CD4-positive, alpha-beta T cell (primary cell): ENCODE measurements around the gene FSTL4. TPM values are rescaled to one million over a fixed set of nuclear protein-coding genes. Genes with fewer than 3 reads are reported as not detected.

ENCODE experiments used
- ATAC-seq: fragments of 200-7000 bp; cut with Tn5 transposase; one replicate; pipeline ENCODE4 v1.10.0; 2022; ENCODE audit warnings: mild to moderate bottlenecking; ENCODE audit not compliant: poor library complexity
- CTCF ChIA-PET: fragments of 350-600 bp; sonication (Branson Sonifier 250); formaldehyde crosslinking; loops from one replicate; lab custom pipeline; 2021; ENCODE audit warnings: antibody characterized with exemption, inconsistent platforms; lab: Charles Lee
- POLR2A ChIA-PET: fragments of 350-600 bp; sonication (Branson Sonifier 250); formaldehyde crosslinking; loops from one replicate; lab custom pipeline; 2021; ENCODE audit warnings: antibody characterized with exemption, inconsistent platforms; lab: Charles Lee
- DNase-seq, 14 experiments: peaks; one replicate each; pipeline ENCODE4 v3.0.0-alpha.2; 2013 to 2020; ENCODE audit warnings: mixed read lengths in 2 of 14
- H3K27ac ChIP-seq, 2 donors: one replicate each; pipeline versions ENCODE4 v1.5.1 to v1.7.0; 2013; ENCODE audit warnings: low read length in 2 of 2, low read depth in 1 of 2, mild to moderate bottlenecking in 1 of 2
- H3K27me3 ChIP-seq, 2 experiments: 1 replicate in 1 of 2; 2 replicates in 1 of 2; pipeline versions ENCODE4 v1.6.1 to v1.7.0; 2013; ENCODE audit warnings: low read length in 2 of 2, control low read depth in 1 of 2, mild to moderate bottlenecking in 1 of 2, moderate library complexity in 1 of 2; ENCODE audit not compliant: insufficient read depth in 2 of 2, control insufficient read depth in 1 of 2
- H3K36me3 ChIP-seq: one replicate; pipeline ENCODE4 v1.6.1; 2013; ENCODE audit warnings: low read length, control low read depth; ENCODE audit not compliant: insufficient read depth
- H3K4me1 ChIP-seq: one replicate; pipeline ENCODE4 v1.6.1; 2013; ENCODE audit warnings: low read length, control low read depth; ENCODE audit not compliant: insufficient read depth
- H3K4me3 ChIP-seq: one replicate; pipeline ENCODE4 v1.5.1; 2013; ENCODE audit warnings: mild to moderate bottlenecking, low read length, moderate library complexity
- H3K9me3 ChIP-seq, 2 experiments: 1 replicate in 1 of 2; 2 replicates in 1 of 2; pipeline versions ENCODE4 v1.6.1 to v1.7.0; 2013; ENCODE audit warnings: low read length in 2 of 2, mild to moderate bottlenecking in 2 of 2, control low read depth in 1 of 2, moderate library complexity in 1 of 2; ENCODE audit not compliant: control insufficient read depth in 1 of 2, insufficient read depth in 1 of 2
- H3K27ac Mint-ChIP-seq: one replicate; pipeline ENCODE4 v1.8.0; 2020; ENCODE audit warnings: mixed read lengths
- H3K27me3 Mint-ChIP-seq: one replicate; pipeline ENCODE4 v1.8.0; 2021; ENCODE audit warnings: mixed read lengths
- H3K36me3 Mint-ChIP-seq: one replicate; pipeline ENCODE4 v1.8.0; 2021; ENCODE audit warnings: low read depth, mixed read lengths
- H3K4me1 Mint-ChIP-seq: one replicate; pipeline ENCODE4 v1.8.0; 2021; ENCODE audit warnings: low read depth, mixed read lengths
- H3K4me3 Mint-ChIP-seq: one replicate; pipeline ENCODE4 v1.8.0; 2020; ENCODE audit warnings: mild to moderate bottlenecking, mixed read lengths
- H3K9me3 Mint-ChIP-seq: one replicate; pipeline ENCODE4 v1.8.0; 2020; ENCODE audit warnings: mixed read lengths
- CTCF ChIP-seq: fragments of 200-600 bp; IDR thresholded peaks from one replicate; pipeline ENCODE4 v1.8.0; 2022; ENCODE audit warnings: antibody characterized with exemption, mild to moderate bottlenecking
- intact Hi-C, 2 experiments: fragments of 100-400 bp; cut with DNase I in 1 of 2; cut with micrococcal nuclease in 1 of 2; formaldehyde crosslinking; loops; one replicate each; pipeline versions ENCODE4 v1.15.1 to v1.9.0; 2023 to 2025; cut with DNase I, micrococcal nuclease
- total RNA-seq, 174 experiments: library from RNA in 2 of 174; stranded (reverse) in 2 of 174; gene quantifications; one replicate each; pipeline ENCODE4 v1.2.3 and lab custom pipeline; 2021 to 2026

FSTL4 gene
- total RNA-seq, 2 experiments from 2014 or later, result not detected

- Histone ChIP-seq H3K36me3 (no peaks in the 10 kb centered on the region), H3K9me3 (peaks cover 0 to 5% of the 10 kb centered on the region in 2 experiments), H3K4me1 (peaks cover 22% of the 10 kb centered on the region), H3K27me3 (peaks cover 40 to 42% of the 10 kb centered on the region in 2 experiments), H3K27ac (no peak overlapping the region), H3K4me3 (no peak overlapping the region)
- Mint-ChIP-seq H3K4me1 (peaks cover 25% of the 10 kb centered on the region), H3K4me3 (peak overlapping the region; percentile 36), H3K27me3 (peaks cover 52% of the 10 kb centered on the region), H3K27ac (no peak overlapping the region), H3K36me3 (no peaks in the 10 kb centered on the region), H3K9me3 (no peaks in the 10 kb centered on the region)
- DNase-seq (no peak), ATAC-seq (no peak)
- CTCF ChIA-PET, result no interaction called here
- TF ChIP-seq CTCF, result no peak
- POLR2A ChIA-PET, result no interaction called here
- intact Hi-C loops, result loop anchor here in 1 of 2 experiments (10.0 kb wide), 1 partner anchor 499 kb away; no protein-coding TSS in a partner anchor
These were observed 1.4 kb upstream of the FSTL4 start for GRCh38 chr5:133613743-133614142.

GRCh38 chr5:133613184-133613583 lies 843 bp upstream of the FSTL4 start:
- no peak overlapping the region for H3K27ac Mint-ChIP-seq
- ChIA-PET CTCF (no interaction called here), POLR2A (no interaction called here)
- peak overlapping the region; percentile 83 for H3K4me3 Mint-ChIP-seq
- peaks cover 57% of the 10 kb centered on the region for H3K27me3 Mint-ChIP-seq
- intact Hi-C loops, result loop anchor here in 1 of 2 experiments (10.0 kb wide), 1 partner anchor 498 kb away; no protein-coding TSS in a partner anchor
- H3K9me3 Mint-ChIP-seq, result no peaks in the 10 kb centered on the region
- H3K4me1 Mint-ChIP-seq, result peaks cover 20% of the 10 kb centered on the region
- Histone ChIP-seq H3K4me1 (peaks cover 22% of the 10 kb centered on the region), H3K4me3 (no peak overlapping the region), H3K36me3 (no peaks in the 10 kb centered on the region), H3K9me3 (peaks cover 0 to 5% of the 10 kb centered on the region in 2 experiments), H3K27me3 (peaks cover 45 to 47% of the 10 kb centered on the region in 2 experiments), H3K27ac (no peak overlapping the region)
- no peak for TF ChIP-seq CTCF
- ATAC-seq (no peak), DNase-seq (no peak)
- no peaks in the 10 kb centered on the region for H3K36me3 Mint-ChIP-seq

GRCh38 chr5:133611357-133612248 lies 738 bp downstream of the FSTL4 start:
- H3K4me1 ChIP-seq, result peaks cover 16% of the 10 kb centered on the region
- no peak for ATAC-seq
- DNase-seq, result no peak
- H3K36me3 ChIP-seq, result no peaks in the 10 kb centered on the region
- Mint-ChIP-seq H3K4me3 (peak overlapping the region; percentile 62), H3K4me1 (peaks cover 11% of the 10 kb centered on the region), H3K36me3 (no peaks in the 10 kb centered on the region), H3K27me3 (peaks cover 61% of the 10 kb centered on the region), H3K9me3 (no peaks in the 10 kb centered on the region), H3K27ac (no peak overlapping the region)
- H3K9me3 ChIP-seq, result peaks cover 0 to 5% of the 10 kb centered on the region in 2 experiments
- ChIA-PET CTCF (no interaction called here), POLR2A (no interaction called here)
- no peak for TF ChIP-seq CTCF
- intact Hi-C loops, result loop anchor here in 1 of 2 experiments (10.0 kb wide), 1 partner anchor 497 kb away; no protein-coding TSS in a partner anchor
- no peak overlapping the region for H3K27ac ChIP-seq
- peak overlapping the region; percentile 41 for H3K4me3 ChIP-seq
- peaks cover 50 to 51% of the 10 kb centered on the region in 2 experiments for H3K27me3 ChIP-seq
